Muscle layer of duodenum (tissue), 2 donors: Measurements from ENCODE around the gene ADGRL1.
"Not testable (repeated sequence)": the region's sequence is repeated elsewhere in the genome, so short reads cannot be mapped to it uniquely, and the experiment has no call there.

Experiments
- H3K27ac ChIP-seq: one replicate; pipeline ENCODE4 v1.7.0; 2013; ENCODE audit warnings: mild to moderate bottlenecking, low read length
- H3K27me3 ChIP-seq: one replicate; pipeline ENCODE4 v1.7.0; 2013; ENCODE audit warnings: low read depth, mild to moderate bottlenecking, control low read depth, low read length
- H3K36me3 ChIP-seq, 2 donors: one replicate each; pipeline ENCODE4 v1.7.0; 2013; ENCODE audit warnings: low read length in 2 of 2, control low read depth in 1 of 2, mild to moderate bottlenecking in 1 of 2; ENCODE audit not compliant: insufficient read depth in 2 of 2, control insufficient read depth in 1 of 2
- H3K4me1 ChIP-seq, 2 donors: one replicate each; pipeline ENCODE4 v1.7.0; 2013; ENCODE audit warnings: low read length in 2 of 2, mild to moderate bottlenecking in 2 of 2, control low read depth in 1 of 2, moderate library complexity in 1 of 2; ENCODE audit not compliant: insufficient read depth in 2 of 2, control insufficient read depth in 1 of 2
- H3K4me3 ChIP-seq, 2 donors: one replicate each; pipeline ENCODE4 v1.7.0; 2013; ENCODE audit warnings: low read length in 2 of 2, low read depth in 1 of 2, mild to moderate bottlenecking in 1 of 2
- H3K9me3 ChIP-seq, 2 donors: one replicate each; pipeline ENCODE4 v1.7.0; 2013; ENCODE audit warnings: low read length in 2 of 2, control low read depth in 1 of 2, mild to moderate bottlenecking in 1 of 2; ENCODE audit not compliant: control insufficient read depth in 1 of 2
- donor health status: healthy.

The ADGRL1 gene

GRCh38 chr19:14185691-14186090, 20.3 kb downstream of the ADGRL1 start:
- H3K27me3 ChIP-seq, H3K27ac ChIP-seq, H3K4me3 ChIP-seq, H3K9me3 ChIP-seq, H3K4me1 ChIP-seq, H3K36me3 ChIP-seq: not testable (repeated sequence)

- Histone ChIP-seq H3K27ac (no peak overlapping the region), H3K9me3 (no peaks in the 10 kb centered on the region), H3K4me1 (peaks cover 0 to 5% of the 10 kb centered on the region in 2 donors), H3K4me3 (no peak overlapping the region), H3K36me3 (no peaks in the 10 kb centered on the region), H3K27me3 (no peaks in the 10 kb centered on the region)
Observed at GRCh38 chr19:14185158-14185557, 20.8 kb downstream of the ADGRL1 start.

DNA sequence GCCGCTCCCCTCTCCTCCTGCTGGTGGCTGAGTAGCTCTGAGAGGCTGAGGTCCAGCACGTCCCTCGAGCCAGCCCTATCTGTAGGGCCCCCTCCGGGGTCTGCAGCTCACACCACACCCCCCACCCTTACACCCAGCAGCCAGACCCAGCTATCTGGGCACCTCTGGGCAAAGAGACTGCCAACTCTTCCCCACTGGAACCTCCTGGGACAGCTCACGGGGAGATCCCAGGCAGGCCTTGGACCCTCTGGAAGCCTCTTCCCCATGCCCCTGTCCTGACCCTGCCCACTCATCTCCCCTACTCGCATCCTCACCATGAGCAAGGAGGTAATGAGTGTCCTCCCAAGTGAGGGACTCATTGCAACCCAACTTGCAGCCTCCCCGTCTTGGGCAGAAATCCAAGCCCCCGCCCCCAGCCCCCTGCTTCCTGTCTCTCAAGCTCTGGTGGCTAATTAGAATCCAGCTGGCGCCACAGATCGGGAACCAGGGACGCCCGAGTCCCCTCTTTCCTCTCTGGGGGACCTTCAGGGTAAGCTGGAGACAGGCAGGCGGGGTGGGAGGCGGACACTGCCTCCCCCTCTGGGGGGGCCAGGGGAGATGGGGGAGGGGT, 22.1 kb downstream of the ADGRL1 start:
- H3K4me3 ChIP-seq, result no peak overlapping the region
- H3K4me1 ChIP-seq, result peaks cover 0 to 5% of the 10 kb centered on the region in 2 donors
- H3K36me3 ChIP-seq, result no peaks in the 10 kb centered on the region
- no peaks in the 10 kb centered on the region for H3K27me3 ChIP-seq
- H3K9me3 ChIP-seq, result no peaks in the 10 kb centered on the region
- no peak overlapping the region for H3K27ac ChIP-seq

GRCh38 chr19:14182476-14182875, 23.5 kb downstream of the ADGRL1 start:
- H3K27me3 ChIP-seq, result no peaks in the 10 kb centered on the region

DNA sequence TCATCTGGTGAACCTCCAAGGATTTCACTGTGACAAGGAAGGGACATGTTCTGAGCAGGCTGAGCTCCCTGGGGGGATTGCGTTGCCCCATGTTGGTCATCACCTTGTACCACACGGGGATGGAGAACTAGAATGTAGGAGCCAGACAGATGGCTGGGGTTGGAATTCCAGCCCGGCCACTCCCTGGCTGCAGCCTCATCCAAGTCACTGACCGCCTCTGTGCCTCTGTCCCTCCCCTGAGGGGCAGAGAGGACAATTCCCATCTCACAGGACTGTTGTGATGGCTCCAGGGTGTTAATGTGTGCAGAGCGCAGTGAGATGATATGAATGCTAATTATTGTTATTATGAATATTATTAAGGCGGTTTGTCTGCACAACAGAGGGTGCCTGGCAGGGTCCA, 24.1 kb downstream of the ADGRL1 start:
- Histone ChIP-seq H3K36me3 (peaks cover 0 to 12% of the 10 kb centered on the region in 2 donors), H3K4me1 (peaks cover 0 to 5% of the 10 kb centered on the region in 2 donors), H3K27me3 (no peaks in the 10 kb centered on the region), H3K9me3 (no peaks in the 10 kb centered on the region), H3K4me3 (no peak overlapping the region), H3K27ac (no peak overlapping the region)

More at GRCh38 chr19:14182476-14182875, 23.5 kb downstream of the ADGRL1 start:
- H3K4me3 ChIP-seq, result no peak overlapping the region
- H3K36me3 ChIP-seq, result peaks cover 0 to 6% of the 10 kb centered on the region in 2 donors
- peaks cover 0 to 5% of the 10 kb centered on the region in 2 donors for H3K4me1 ChIP-seq
- no peaks in the 10 kb centered on the region for H3K9me3 ChIP-seq
- no peak overlapping the region for H3K27ac ChIP-seq

- H3K4me1 ChIP-seq, H3K4me3 ChIP-seq, H3K9me3 ChIP-seq, H3K27ac ChIP-seq, H3K27me3 ChIP-seq: not testable (repeated sequence)
- H3K36me3 ChIP-seq, result peaks cover 0 to 19% of the 10 kb centered on the region in 2 donors
Observed at GRCh38 chr19:14181199-14181598, 24.8 kb downstream of the ADGRL1 start.

- no peak overlapping the region for H3K4me3 ChIP-seq
- H3K36me3 ChIP-seq, result peaks cover 0 to 31% of the 10 kb centered on the region in 2 donors
- no peaks in the 10 kb centered on the region for H3K4me1 ChIP-seq
- H3K27me3 ChIP-seq, result no peaks in the 10 kb centered on the region
- H3K9me3 ChIP-seq, result no peaks in the 10 kb centered on the region
- H3K27ac ChIP-seq, result no peak overlapping the region
Observed at GRCh38 chr19:14177496-14178074, 28.4 kb downstream of the ADGRL1 start.

GRCh38 chr19:14175351-14175792, 30.6 kb downstream of the ADGRL1 start:
- Histone ChIP-seq H3K36me3 (peaks cover 8 to 49% of the 10 kb centered on the region in 2 donors), H3K27me3 (no peaks in the 10 kb centered on the region), H3K4me3 (no peak overlapping the region), H3K4me1 (no peaks in the 10 kb centered on the region), H3K9me3 (no peaks in the 10 kb centered on the region), H3K27ac (no peak overlapping the region)

GRCh38 chr19:14174883-14175282, 31.1 kb downstream of the ADGRL1 start:
- Histone ChIP-seq H3K4me3 (no peak overlapping the region), H3K9me3 (no peaks in the 10 kb centered on the region), H3K36me3 (peaks cover 13 to 54% of the 10 kb centered on the region in 2 donors), H3K27ac (no peak overlapping the region), H3K4me1 (no peaks in the 10 kb centered on the region), H3K27me3 (no peaks in the 10 kb centered on the region)

DNA sequence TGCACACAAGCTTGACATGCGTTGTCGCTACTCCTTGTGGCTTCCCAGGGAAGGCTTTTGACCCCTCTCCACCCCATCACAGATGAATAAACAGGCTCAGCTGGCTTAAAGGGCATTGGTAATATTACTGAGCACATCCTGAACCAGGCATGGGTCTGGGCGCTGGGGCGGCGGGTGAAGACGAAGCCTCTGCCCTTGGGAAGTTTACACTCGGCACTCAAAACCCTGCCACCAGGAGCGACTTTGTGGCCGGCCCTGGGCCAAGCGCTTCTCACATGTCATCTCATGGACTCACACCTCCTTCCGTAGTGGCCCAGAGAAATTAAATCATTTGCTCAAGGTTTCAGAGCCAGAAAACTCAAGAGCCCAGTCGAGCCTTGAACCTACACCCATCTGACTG, 37.0 kb downstream of the ADGRL1 start:
- H3K27me3 ChIP-seq, result no peaks in the 10 kb centered on the region
- H3K27ac ChIP-seq, result no peak overlapping the region
- H3K9me3 ChIP-seq, result no peaks in the 10 kb centered on the region
- H3K36me3 ChIP-seq, result peaks cover 16 to 43% of the 10 kb centered on the region in 2 donors
- no peak overlapping the region for H3K4me3 ChIP-seq
- H3K4me1 ChIP-seq, result peaks cover 0 to 18% of the 10 kb centered on the region in 2 donors

GRCh38 chr19:14168259-14168972, 37.6 kb downstream of the ADGRL1 start:
- Histone ChIP-seq H3K4me3 (no peak overlapping the region), H3K4me1 (peaks cover 0 to 18% of the 10 kb centered on the region in 2 donors), H3K27me3 (no peaks in the 10 kb centered on the region), H3K36me3 (peaks cover 16 to 41% of the 10 kb centered on the region in 2 donors), H3K27ac (no peak overlapping the region), H3K9me3 (no peaks in the 10 kb centered on the region)
